Pancreas (tissue), 10 donors: Measurements from ENCODE around the gene HSPBP1. TPM values are rescaled to one million over a fixed set of nuclear protein-coding genes. Genes with fewer than 3 reads are reported as not detected.
"Not testable (repeated sequence)": the region's sequence is repeated elsewhere in the genome, so short reads cannot be mapped to it uniquely, and the experiment has no call there.

Experiments used
- ATAC-seq, 4 donors: fragments of 200-7000 bp; cut with Tn5 transposase; one replicate each; pipeline versions ENCODE4 v1.8.0 to v1.9.1; 2020; ENCODE audit warnings: mild to moderate bottlenecking in 4 of 4, moderate library complexity in 4 of 4
- DNase-seq, 6 donors: peaks; one replicate each; pipeline ENCODE4 v3.0.0-alpha.2; 2020
- FAIRE-seq: peaks from 2 replicates; lab custom pipeline; 2012; peaks lifted over from hg19 to GRCh38; lab: Jason Lieb, UNC
- H3K27ac ChIP-seq, 4 donors: fragments of 200-600 bp; sonication (generic); 1 replicate in 3 of 4; 2 replicates in 1 of 4; pipeline versions ENCODE4 v1.5.0 to v1.8.0; 2020
- H3K27me3 ChIP-seq, 4 donors: fragments of 200-600 bp; one replicate each; pipeline ENCODE4 v1.8.0; 2021
- H3K36me3 ChIP-seq, 3 donors: fragments of 200-600 bp; sonication (generic) in 1 of 3; one replicate each; pipeline versions ENCODE4 v1.5.0 to v1.8.0; 2020 to 2021
- H3K4me1 ChIP-seq, 3 donors: fragments of 200-600 bp; one replicate each; pipeline ENCODE4 v1.8.0; 2021
- H3K4me3 ChIP-seq, 4 donors: fragments of 200-600 bp; sonication (generic) in 2 of 4; one replicate each; pipeline versions ENCODE4 v1.5.0 to v1.8.0; 2020 to 2021
- H3K9me3 ChIP-seq, 4 donors: fragments of 200-600 bp; one replicate each; pipeline ENCODE4 v1.8.0; 2021
- CTCF ChIP-seq, 4 donors: fragments of 200-600 bp; sonication (generic) in 3 of 4; IDR thresholded peaks; one replicate each; pipeline versions ENCODE4 v1.5.0 to v1.8.0; 2021; ENCODE audit warnings: antibody characterized with exemption in 4 of 4
- whole genome bisulfite sequencing, 2 donors: extraction: QIAGEN DNeasy Blood & Tissue Kit; methylation state at CpG; one replicate each; pipeline ENCODE4 v1.1.7; 2013; 5-methylcytosine and 5-hydroxymethylcytosine counted together
- intact Hi-C, 3 donors: fragments of 100-400 bp; cut with DNase I; formaldehyde crosslinking; loops; one replicate each; pipeline versions ENCODE4 v1.11.1 to v1.14.2; 2022
- polyA plus RNA-seq, 2 donors: library from polyadenylated mRNA; stranded (reverse); fragments of 200-250 nt; gene quantifications; one replicate each; pipeline ENCODE4 v1.2.3, GENCODE V29; 2013
- total RNA-seq, 6 donors: library from RNA; stranded (reverse); fragmentation: NEBNext Ultra II Directional in 4 of 6; extraction: Animal tissue kit (Norgen Biotek cat#: 25700) in 4 of 6; gene quantifications; one replicate each; pipeline versions ENCODE4 v1.2.1 to v1.2.4, GENCODE V29; 2021 to 2023
- donor health status: healthy with polysubstance abuse.
- donor health status: DM: no; HTN: no; CAD: no; lungs with moderate emphysema.
- donor health status: DM: no; HTN: no; CAD: no.
- donor health status: control.
- donor health status: control.
- donor health status: Bipolar disorder and iron deficiency.
- donor health status: DM: yes; HTN: yes; CAD: no.
- donor health status: DM: no; HTN: no; CAD: no.
- donor health status: DM: no; HTN: no; CAD: no.
- donor health status: DM: yes; HTN: yes; CAD: no.

Gene HSPBP1
- 10 to 100 TPM in 4 of 6 donors, 1 to 10 TPM in 2; 7.0 to 16.6 (median 12.3) TPM for total RNA-seq
- 10 to 100 TPM; 26.4 to 29.5 TPM for polyA plus RNA-seq

GRCh38 chr19:55279770-55280643, at the start of gene HSPBP1:
Gene HSPBP1 (minus strand): TSS chr19:55280110. CDS start chr19:55279608, 502 bp downstream.
- Histone ChIP-seq H3K4me1 (peaks cover 5 to 8% (median 7%) of the 10 kb centered on the region in 3 donors), H3K27me3 (no peaks in the 10 kb centered on the region), H3K9me3 (no peaks in the 10 kb centered on the region), H3K27ac (peak within 1 kb of the TSS; percentile 58 to 74 (median 68)), H3K36me3 (peaks cover 0 to 11% (median 0%) of the 10 kb centered on the region in 3 donors), H3K4me3 (peak within 1 kb of the TSS; percentile 51 to 84 (median 60))
- intact Hi-C loops = no loop called here
- FAIRE-seq (no peak), ATAC-seq (peak; percentile 93 to 96 (median 94)), DNase-seq (peak; percentile 94 to 99 (median 96))
- no peak for TF ChIP-seq CTCF (IDR thresholded peaks at IDR 0.05)
- 4% methylated on average over 52 of the region's 52 CpGs for WGBS, 2 donors

- H3K36me3 ChIP-seq, H3K4me1 ChIP-seq, H3K9me3 ChIP-seq, FAIRE-seq, H3K27me3 ChIP-seq, ATAC-seq, H3K27ac ChIP-seq, intact Hi-C loops, DNase-seq, H3K4me3 ChIP-seq: not testable (repeated sequence)
- WGBS, 2 donors = 65 to 69% methylated on average over 4 of the region's 4 CpGs
Measured at GRCh38 chr19:55328774-55329318, 48.9 kb upstream of the HSPBP1 start.

GRCh38 chr19:55325172-55325571, 45.3 kb upstream of the HSPBP1 start, which contains the start of gene TMEM150B:
Gene TMEM150B (minus strand): TSS chr19:55325341. CDS start chr19:55321036, 4,305 bp downstream.
- Histone ChIP-seq H3K27me3 (no peaks in the 10 kb centered on the region), H3K9me3 (no peaks in the 10 kb centered on the region), H3K4me1 (no peaks in the 10 kb centered on the region), H3K27ac (peak within 1 kb of the TSS in 1 of 4 donors; percentile 51), H3K4me3 (no peak within 1 kb of the TSS), H3K36me3 (no peaks in the 10 kb centered on the region)
- ATAC-seq (peak in 2 of 4 donors; percentile 20 to 51), DNase-seq (no peak), FAIRE-seq (no peak)
- intact Hi-C loops = no loop called here
- 72 to 80% methylated on average over 14 of the region's 14 CpGs for whole genome bisulfite sequencing, 2 donors
- TF ChIP-seq CTCF (IDR thresholded peaks at IDR 0.05) = no peak

- no peak for ATAC-seq
- 82% methylated on average over 6 of the region's 6 CpGs for WGBS, 2 donors
Measured at GRCh38 chr19:55324662-55325061, 44.8 kb upstream of the HSPBP1 start.

More at GRCh38 chr19:55324662-55325061, 44.8 kb upstream of the HSPBP1 start:
- Histone ChIP-seq H3K36me3 (no peaks in the 10 kb centered on the region), H3K27ac (peak overlapping the region in 1 of 4 donors; percentile 51), H3K9me3 (no peaks in the 10 kb centered on the region), H3K4me3 (no peak overlapping the region), H3K4me1 (no peaks in the 10 kb centered on the region), H3K27me3 (no peaks in the 10 kb centered on the region)
- intact Hi-C loops = no loop called here
- FAIRE-seq (no peak), DNase-seq (no peak)
- no peak for TF ChIP-seq CTCF (IDR thresholded peaks at IDR 0.05)
